ENCODE results near the gene SLC5A10.

Gene SLC5A10

GRCh38 chr17:19013226-19013625, 61.3 kb downstream of the SLC5A10 start:
- H3K4me3 ChIP-seq (ENCODE audit: low read depth, low read length) = no peak overlapping the region
- H3K9ac ChIP-seq (ENCODE audit: low read depth, low read length) = no peak overlapping the region
- no peaks in the 10 kb centered on the region for H3K36me3 ChIP-seq (ENCODE audit: control insufficient read depth, insufficient read depth, low read length)
- H3K9me3 ChIP-seq (ENCODE audit: control insufficient read depth, insufficient read depth, low read length) = no peaks in the 10 kb centered on the region
- no peaks in the 10 kb centered on the region for H3K27me3 ChIP-seq (ENCODE audit: control insufficient read depth, insufficient read depth, low read length)
- H3K4me1 ChIP-seq (ENCODE audit: control insufficient read depth, insufficient read depth, low read length) = no peaks in the 10 kb centered on the region

GRCh38 chr17:19013806-19014627, 62.1 kb downstream of the SLC5A10 start:
- Histone ChIP-seq H3K4me3 (ENCODE audit: low read depth, low read length) (no peak overlapping the region), H3K4me1 (ENCODE audit: control insufficient read depth, insufficient read depth, low read length) (no peaks in the 10 kb centered on the region), H3K36me3 (ENCODE audit: control insufficient read depth, insufficient read depth, low read length) (no peaks in the 10 kb centered on the region), H3K9me3 (ENCODE audit: control insufficient read depth, insufficient read depth, low read length) (no peaks in the 10 kb centered on the region), H3K9ac (ENCODE audit: low read depth, low read length) (no peak overlapping the region), H3K27me3 (ENCODE audit: control insufficient read depth, insufficient read depth, low read length) (no peaks in the 10 kb centered on the region)

DNA sequence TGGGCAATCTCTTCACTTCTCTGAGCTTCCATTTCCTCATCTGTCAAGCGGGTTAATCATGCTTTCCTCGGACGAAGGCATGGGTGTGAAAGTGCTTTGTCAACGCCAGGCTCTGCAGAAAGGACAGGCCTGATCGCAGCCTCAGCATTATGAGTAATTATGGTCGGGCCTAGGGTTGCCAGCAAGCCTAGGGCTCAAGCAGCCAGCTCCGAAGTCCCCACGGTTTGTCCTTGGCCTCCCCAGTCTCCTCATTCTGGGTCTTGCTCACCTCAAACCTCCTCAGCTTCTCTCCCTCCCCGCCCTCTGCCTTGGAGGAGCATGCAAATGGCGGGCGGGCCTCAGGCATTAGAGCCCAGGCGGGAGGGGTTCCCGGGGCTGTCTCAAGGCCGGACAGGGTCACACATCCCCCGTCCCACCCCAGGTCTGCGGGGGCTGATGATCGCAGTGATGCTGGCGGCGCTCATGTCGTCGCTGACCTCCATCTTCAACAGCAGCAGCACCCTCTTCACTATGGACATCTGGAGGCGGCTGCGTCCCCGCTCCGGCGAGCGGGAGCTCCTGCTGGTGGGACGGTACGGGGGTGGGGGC, 62.8 kb downstream of the SLC5A10 start:
- H3K9ac ChIP-seq (ENCODE audit: low read depth, low read length) = no peak overlapping the region
- no peaks in the 10 kb centered on the region for H3K27me3 ChIP-seq (ENCODE audit: control insufficient read depth, insufficient read depth, low read length)
- no peak overlapping the region for H3K4me3 ChIP-seq (ENCODE audit: low read depth, low read length)
- no peaks in the 10 kb centered on the region for H3K9me3 ChIP-seq (ENCODE audit: control insufficient read depth, insufficient read depth, low read length)
- no peaks in the 10 kb centered on the region for H3K4me1 ChIP-seq (ENCODE audit: control insufficient read depth, insufficient read depth, low read length)
- H3K36me3 ChIP-seq (ENCODE audit: control insufficient read depth, insufficient read depth, low read length) = no peaks in the 10 kb centered on the region

- Histone ChIP-seq H3K9ac (ENCODE audit: low read depth, low read length) (no peak overlapping the region), H3K36me3 (ENCODE audit: control insufficient read depth, insufficient read depth, low read length) (no peaks in the 10 kb centered on the region), H3K9me3 (ENCODE audit: control insufficient read depth, insufficient read depth, low read length) (no peaks in the 10 kb centered on the region), H3K4me1 (ENCODE audit: control insufficient read depth, insufficient read depth, low read length) (no peaks in the 10 kb centered on the region), H3K4me3 (ENCODE audit: low read depth, low read length) (no peak overlapping the region), H3K27me3 (ENCODE audit: control insufficient read depth, insufficient read depth, low read length) (no peaks in the 10 kb centered on the region)
These were observed 63.5 kb downstream of the SLC5A10 start for GRCh38 chr17:19015428-19015827.

DNA sequence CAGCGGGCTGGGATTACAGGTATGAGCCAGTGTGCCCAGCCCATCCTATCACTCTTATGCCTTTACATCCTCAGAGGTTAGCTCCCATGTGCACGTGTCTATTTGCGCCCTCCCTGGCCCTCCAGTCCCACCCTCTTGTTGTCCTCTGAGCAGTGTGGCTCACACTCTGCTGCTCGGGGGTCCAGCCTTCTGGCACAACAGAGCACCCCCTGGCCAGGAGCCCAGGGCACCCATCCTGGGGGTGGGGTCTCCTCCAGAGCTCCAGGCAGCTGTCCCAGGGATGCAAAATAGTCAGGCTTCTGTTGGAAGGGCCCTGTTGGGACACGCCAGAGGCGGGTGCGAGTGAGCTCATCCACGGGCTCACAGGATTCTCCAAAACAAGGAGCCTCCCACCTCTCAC, 64.3 kb downstream of the SLC5A10 start:
- H3K27me3 ChIP-seq (ENCODE audit: control insufficient read depth, insufficient read depth, low read length) = no peaks in the 10 kb centered on the region
- no peak overlapping the region for H3K9ac ChIP-seq (ENCODE audit: low read depth, low read length)
- H3K4me3 ChIP-seq (ENCODE audit: low read depth, low read length) = no peak overlapping the region
- no peaks in the 10 kb centered on the region for H3K9me3 ChIP-seq (ENCODE audit: control insufficient read depth, insufficient read depth, low read length)
- no peaks in the 10 kb centered on the region for H3K36me3 ChIP-seq (ENCODE audit: control insufficient read depth, insufficient read depth, low read length)
- H3K4me1 ChIP-seq (ENCODE audit: control insufficient read depth, insufficient read depth, low read length) = no peaks in the 10 kb centered on the region

DNA sequence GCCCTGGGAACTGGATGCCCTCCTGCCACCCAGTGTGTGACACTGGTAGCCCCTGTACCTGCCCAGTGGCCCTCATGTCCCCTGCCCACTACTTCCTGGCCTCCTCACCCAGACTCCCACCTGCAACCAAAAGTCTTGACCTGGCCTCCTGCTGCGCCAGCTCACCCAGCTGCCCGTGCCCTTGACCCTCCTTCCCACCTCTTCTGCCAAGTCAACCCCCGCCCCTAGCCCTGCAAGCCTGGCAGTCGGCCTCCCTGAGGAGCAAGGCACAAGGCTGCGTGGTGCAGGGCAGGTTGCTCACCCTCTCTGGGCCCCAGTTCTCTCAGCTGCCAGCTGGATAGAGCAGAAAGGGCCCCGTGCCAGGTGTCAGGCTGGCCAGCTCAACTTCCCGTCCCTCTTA, 64.9 kb downstream of the SLC5A10 start:
- H3K36me3 ChIP-seq (ENCODE audit: control insufficient read depth, insufficient read depth, low read length) = no peaks in the 10 kb centered on the region
- no peaks in the 10 kb centered on the region for H3K9me3 ChIP-seq (ENCODE audit: control insufficient read depth, insufficient read depth, low read length)
- no peaks in the 10 kb centered on the region for H3K4me1 ChIP-seq (ENCODE audit: control insufficient read depth, insufficient read depth, low read length)
- H3K4me3 ChIP-seq (ENCODE audit: low read depth, low read length) = no peak overlapping the region
- no peak overlapping the region for H3K9ac ChIP-seq (ENCODE audit: low read depth, low read length)
- H3K27me3 ChIP-seq (ENCODE audit: control insufficient read depth, insufficient read depth, low read length) = no peaks in the 10 kb centered on the region

DNA sequence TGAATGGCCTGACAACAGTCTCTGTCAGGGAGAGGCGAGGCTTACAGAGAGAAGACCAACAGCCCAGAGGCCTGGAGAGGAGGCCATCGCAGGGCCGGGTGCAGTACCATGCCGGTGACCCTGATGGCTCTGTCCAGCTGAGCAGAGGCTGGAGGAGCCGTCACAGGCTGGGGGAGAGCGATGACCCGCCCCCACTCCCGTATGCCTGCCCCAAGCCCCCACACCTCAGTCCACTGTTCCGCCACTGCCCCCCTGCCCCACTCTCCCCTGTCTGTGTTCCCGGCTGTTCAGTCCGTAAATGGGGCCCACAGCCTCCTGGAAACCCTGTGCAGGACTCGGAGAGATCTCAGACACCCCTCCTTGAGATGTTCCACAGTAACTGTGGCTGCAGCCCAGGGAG, 65.4 kb downstream of the SLC5A10 start:
- no peak overlapping the region for H3K4me3 ChIP-seq (ENCODE audit: low read depth, low read length)

DNA sequence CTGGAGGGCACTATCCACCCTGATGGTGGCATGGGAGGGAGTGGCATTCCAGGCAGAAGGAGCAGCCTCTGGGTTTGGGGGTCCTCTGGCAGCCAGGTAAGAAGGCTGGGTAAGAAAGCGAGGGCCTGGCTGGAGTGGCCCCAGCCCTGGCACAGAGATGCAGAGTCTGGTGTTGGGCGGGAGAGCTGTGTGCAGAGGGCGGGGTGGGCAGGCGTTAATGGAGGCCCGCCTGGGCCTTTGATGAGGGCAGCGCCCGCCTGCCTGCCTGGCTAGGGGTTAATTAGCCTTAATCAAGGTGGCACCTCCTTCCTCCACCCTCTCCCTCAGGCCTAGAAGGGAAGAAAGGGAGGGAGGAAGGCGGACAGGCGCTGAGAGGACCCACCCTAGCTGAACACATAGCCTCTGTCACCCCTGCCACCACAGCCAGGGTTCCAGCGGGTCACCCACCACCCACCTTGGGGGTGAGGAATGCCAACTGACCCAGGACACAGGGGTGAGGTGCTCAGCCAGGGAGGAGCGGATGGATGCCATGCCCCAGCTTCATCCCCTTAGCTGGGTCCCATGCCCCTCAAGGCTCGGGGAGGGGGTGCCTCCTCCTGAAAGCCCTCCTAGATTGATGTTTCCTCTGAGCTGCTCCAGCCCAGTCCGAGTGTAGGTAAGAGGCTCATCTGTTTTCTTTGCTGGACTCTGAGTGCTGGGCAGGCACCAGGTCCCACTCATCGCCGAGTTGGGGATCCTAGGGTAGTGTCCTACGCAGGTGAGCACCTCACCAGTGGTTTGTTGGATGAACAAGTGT, 66.0 kb downstream of the SLC5A10 start:
- H3K4me3 ChIP-seq (ENCODE audit: low read depth, low read length) = no peak overlapping the region
- H3K27me3 ChIP-seq (ENCODE audit: control insufficient read depth, insufficient read depth, low read length) = no peaks in the 10 kb centered on the region
- H3K36me3 ChIP-seq (ENCODE audit: control insufficient read depth, insufficient read depth, low read length) = no peaks in the 10 kb centered on the region
- no peaks in the 10 kb centered on the region for H3K4me1 ChIP-seq (ENCODE audit: control insufficient read depth, insufficient read depth, low read length)
- H3K9ac ChIP-seq (ENCODE audit: low read depth, low read length) = no peak overlapping the region
- no peaks in the 10 kb centered on the region for H3K9me3 ChIP-seq (ENCODE audit: control insufficient read depth, insufficient read depth, low read length)

More for the DNA sequence above, 65.4 kb downstream of the SLC5A10 start:
- no peaks in the 10 kb centered on the region for H3K9me3 ChIP-seq (ENCODE audit: control insufficient read depth, insufficient read depth, low read length)
- H3K9ac ChIP-seq (ENCODE audit: low read depth, low read length) = no peak overlapping the region
- no peaks in the 10 kb centered on the region for H3K27me3 ChIP-seq (ENCODE audit: control insufficient read depth, insufficient read depth, low read length)
- H3K36me3 ChIP-seq (ENCODE audit: control insufficient read depth, insufficient read depth, low read length) = no peaks in the 10 kb centered on the region
- H3K4me1 ChIP-seq (ENCODE audit: control insufficient read depth, insufficient read depth, low read length) = no peaks in the 10 kb centered on the region

- Histone ChIP-seq H3K36me3 (ENCODE audit: control insufficient read depth, insufficient read depth, low read length) (no peaks in the 10 kb centered on the region), H3K9me3 (ENCODE audit: control insufficient read depth, insufficient read depth, low read length) (no peaks in the 10 kb centered on the region), H3K4me3 (ENCODE audit: low read depth, low read length) (no peak overlapping the region), H3K9ac (ENCODE audit: low read depth, low read length) (no peak overlapping the region), H3K4me1 (ENCODE audit: control insufficient read depth, insufficient read depth, low read length) (no peaks in the 10 kb centered on the region), H3K27me3 (ENCODE audit: control insufficient read depth, insufficient read depth, low read length) (no peaks in the 10 kb centered on the region)
These were observed 66.6 kb downstream of the SLC5A10 start for GRCh38 chr17:19018600-19018950.

DNA sequence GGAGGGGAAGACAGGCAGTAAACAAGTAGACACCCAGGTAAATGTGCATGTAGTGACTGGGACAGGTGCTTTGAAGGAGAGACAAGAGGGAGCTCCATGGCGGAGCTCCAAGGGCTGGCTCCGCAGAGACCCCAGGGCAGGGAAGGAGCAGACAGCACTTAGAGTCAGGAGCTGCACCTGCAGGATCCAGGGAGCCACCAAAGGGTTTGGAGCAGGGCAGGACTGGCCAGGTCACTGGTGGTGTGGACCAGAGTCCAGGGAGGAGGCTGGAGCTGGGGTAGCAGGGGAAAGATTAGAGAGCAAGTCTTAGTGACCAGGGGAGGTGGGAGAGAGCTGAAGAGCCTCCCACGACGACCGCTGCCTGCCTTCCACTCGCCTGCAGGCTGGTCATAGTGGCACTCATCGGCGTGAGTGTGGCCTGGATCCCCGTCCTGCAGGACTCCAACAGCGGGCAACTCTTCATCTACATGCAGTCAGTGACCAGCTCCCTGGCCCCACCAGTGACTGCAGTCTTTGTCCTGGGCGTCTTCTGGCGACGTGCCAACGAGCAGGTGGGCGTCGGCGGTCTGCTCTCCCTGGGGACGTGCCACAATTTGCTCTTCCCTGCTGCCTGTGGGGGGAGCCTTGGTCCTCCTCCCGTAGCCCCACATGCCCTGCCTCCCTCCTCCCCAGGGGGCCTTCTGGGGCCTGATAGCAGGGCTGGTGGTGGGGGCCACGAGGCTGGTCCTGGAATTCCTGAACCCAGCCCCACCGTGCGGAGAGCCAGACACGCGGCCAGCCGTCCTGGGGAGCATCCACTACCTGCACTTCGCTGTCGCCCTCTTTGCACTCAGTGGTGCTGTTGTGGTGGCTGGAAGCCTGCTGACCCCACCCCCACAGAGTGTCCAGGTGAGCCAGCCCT, 67.3 kb downstream of the SLC5A10 start:
- Histone ChIP-seq H3K4me3 (ENCODE audit: low read depth, low read length) (no peak overlapping the region), H3K4me1 (ENCODE audit: control insufficient read depth, insufficient read depth, low read length) (no peaks in the 10 kb centered on the region), H3K27me3 (ENCODE audit: control insufficient read depth, insufficient read depth, low read length) (no peaks in the 10 kb centered on the region), H3K36me3 (ENCODE audit: control insufficient read depth, insufficient read depth, low read length) (no peaks in the 10 kb centered on the region), H3K9ac (ENCODE audit: low read depth, low read length) (no peak overlapping the region), H3K9me3 (ENCODE audit: control insufficient read depth, insufficient read depth, low read length) (no peaks in the 10 kb centered on the region)

GRCh38 chr17:19020016-19020415, 68.1 kb downstream of the SLC5A10 start:
- Histone ChIP-seq H3K27me3 (ENCODE audit: control insufficient read depth, insufficient read depth, low read length) (no peaks in the 10 kb centered on the region), H3K9me3 (ENCODE audit: control insufficient read depth, insufficient read depth, low read length) (no peaks in the 10 kb centered on the region), H3K36me3 (ENCODE audit: control insufficient read depth, insufficient read depth, low read length) (no peaks in the 10 kb centered on the region), H3K4me3 (ENCODE audit: low read depth, low read length) (no peak overlapping the region), H3K4me1 (ENCODE audit: control insufficient read depth, insufficient read depth, low read length) (no peaks in the 10 kb centered on the region), H3K9ac (ENCODE audit: low read depth, low read length) (no peak overlapping the region)

Data from iPS-15b (cell line).